GM19468 (cell line): ENCODE results near the gene TM4SF18.

Experiments
- ATAC-seq: cut with Tn5 transposase; IDR thresholded peaks from one replicate; pipeline ENCODE4 v1.9.1; 2021; ENCODE audit warnings: mild to moderate bottlenecking, moderate library complexity, moderate number of reproducible peaks; ENCODE audit not compliant: unreplicated experiment; ENCODE audit errors: extremely low read depth

The TM4SF18 gene

DNA sequence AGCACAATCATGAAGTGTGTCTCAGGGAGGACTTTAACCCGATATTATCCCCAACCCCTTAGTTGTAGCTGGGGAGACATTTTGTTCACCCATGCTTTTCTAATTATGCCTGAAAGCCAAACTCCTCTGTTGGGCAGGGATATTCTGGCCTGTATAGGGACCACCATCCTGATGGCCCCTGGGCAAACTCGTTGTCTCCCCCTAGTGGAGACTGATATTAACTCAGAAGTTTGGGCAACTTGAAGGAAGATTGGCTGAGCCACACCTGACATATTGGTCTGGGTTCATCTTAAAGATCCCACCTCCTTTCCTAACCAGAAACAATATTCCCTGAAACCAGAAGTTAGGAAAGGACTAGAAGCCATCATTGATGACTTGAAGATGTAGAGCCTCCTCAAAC, 42.3 kb downstream of the TM4SF18 start:
- ATAC-seq, result peak; percentile 31

GRCh38 chr3:149288655-149289054, 44.8 kb downstream of the TM4SF18 start:
- ATAC-seq, result no peak

DNA sequence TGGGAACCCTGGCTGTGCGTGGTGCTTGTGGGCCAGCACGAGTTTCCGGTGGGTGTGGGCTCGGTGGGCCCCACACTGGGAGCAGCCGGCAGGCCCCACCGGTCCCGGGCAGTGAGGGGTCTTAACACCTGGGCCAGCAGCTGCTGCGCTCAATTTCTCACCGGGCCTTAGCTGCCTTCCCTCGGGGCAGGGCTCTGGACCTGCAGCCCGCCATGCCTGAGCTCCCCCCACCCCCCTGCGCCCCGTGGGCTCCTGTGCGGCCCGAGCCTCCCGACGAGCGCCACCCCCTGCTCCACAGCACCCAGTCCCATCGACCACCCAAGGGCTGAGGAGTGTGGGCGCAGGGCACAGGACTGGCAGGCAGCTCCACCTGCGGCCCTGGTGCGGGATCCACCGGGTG, 49.4 kb downstream of the TM4SF18 start:
- ATAC-seq, result no peak

- no peak for ATAC-seq
These were observed 50.0 kb downstream of the TM4SF18 start for GRCh38 chr3:149283401-149283800.

DNA sequence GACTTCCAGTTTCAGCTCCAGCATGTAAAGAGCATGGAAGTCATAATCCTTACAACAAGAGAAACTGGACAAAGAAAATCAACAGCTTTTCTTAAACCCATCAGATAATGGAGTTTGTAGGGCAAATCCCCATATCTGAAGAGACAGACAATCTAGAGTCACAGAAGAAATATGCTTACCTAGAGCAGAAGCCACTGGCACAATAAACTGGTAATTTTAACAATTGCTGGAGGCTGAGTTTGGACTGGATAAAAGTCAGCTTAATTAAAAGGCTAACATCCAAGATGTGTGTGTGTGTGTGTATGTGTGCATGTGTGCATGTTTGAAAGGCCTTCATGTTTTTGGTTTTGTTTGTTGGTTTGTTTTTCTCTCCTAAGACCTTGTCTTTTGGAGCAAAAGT, 50.6 kb downstream of the TM4SF18 start:
- ATAC-seq, result no peak

DNA sequence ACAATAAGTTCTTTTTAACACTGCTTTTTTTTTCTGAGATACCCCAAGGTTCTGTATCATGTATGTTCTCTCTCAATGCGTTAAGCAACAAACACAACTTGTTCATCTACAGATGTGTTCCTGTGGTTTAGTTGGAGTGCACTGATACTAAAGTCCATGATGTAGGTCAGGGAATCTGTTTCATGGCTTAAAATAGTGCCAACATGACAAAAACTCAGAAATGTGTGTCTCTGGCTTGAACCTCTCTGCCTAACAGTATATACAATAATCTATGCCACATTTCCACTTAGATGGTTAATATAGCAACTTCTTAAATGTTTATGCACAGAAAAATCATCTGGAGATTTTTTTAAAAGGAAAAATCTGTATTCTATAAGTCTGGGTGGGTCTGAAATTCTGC, 51.1 kb downstream of the TM4SF18 start:
- ATAC-seq, result no peak

DNA sequence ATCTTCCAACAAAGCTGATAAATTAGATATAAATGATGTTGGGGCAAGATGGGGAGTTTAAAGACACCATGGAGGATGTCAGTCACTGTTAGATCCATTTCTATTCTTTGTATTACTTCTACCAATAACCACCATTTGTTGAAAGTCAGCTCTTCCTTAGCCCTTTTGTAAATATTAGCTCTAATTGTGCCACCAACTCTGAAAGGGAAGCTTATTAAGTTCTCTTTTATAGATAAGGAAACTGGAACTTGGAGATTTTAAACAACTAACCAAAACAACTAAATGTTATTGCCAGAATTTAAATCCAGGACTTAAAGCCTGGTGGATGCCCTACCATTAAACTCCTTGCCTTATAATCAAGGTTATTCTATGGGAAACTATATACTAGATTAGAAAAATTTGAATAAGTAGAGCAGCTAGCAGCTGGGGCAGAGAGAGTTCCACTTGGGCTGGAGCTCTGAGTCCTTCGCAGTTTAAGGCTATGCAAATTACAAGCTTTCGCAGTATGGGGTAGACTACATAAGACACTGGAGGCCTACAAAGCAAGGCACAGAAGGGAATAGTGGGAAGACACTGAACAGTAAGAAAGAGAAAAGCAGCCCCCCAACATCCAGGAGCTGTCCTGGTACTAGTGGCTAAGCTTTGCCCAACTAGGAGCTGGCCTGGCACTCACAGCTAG, 52.6 kb downstream of the TM4SF18 start:
- ATAC-seq, result no peak

DNA sequence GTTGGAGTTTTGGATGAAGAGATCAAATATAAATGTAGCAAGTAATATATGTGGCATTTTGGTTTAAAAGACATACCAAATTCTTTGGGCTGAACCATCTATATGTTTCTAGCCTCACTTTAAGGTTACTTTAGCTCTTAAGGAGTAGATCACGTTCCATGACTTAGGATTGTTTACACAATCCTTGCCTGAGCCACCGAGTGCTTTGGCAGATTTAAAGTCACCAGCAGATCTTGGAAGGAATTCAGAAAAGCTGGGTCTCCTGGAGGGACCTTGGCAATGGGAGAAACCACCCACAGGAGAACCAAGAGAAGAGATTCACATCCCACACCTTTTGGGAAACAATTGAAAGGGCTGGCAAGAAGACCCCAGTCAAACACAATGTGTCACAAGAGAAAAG, 54.5 kb downstream of the TM4SF18 start:
- no peak for ATAC-seq

GRCh38 chr3:149277331-149277813, 56.1 kb downstream of the TM4SF18 start:
- no peak for ATAC-seq

DNA sequence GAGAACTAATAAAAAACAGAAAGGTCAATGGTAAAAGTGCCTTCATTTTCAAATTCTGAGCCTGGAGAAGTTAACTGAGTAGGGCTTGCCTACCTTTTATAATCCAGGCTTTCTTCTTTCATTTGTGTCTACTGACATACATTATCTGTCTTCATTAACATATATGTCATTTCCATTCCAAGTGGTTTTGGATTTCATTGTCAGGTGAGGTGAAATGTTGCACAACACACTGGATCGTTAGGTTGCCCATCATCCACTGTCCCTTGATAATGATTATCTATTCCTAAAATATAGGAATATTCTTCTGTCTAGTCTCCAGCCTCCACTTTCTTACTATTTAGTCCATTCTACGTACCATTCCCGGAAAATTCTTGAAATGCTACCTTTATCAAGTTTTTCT, 56.8 kb downstream of the TM4SF18 start:
- ATAC-seq, result no peak

DNA sequence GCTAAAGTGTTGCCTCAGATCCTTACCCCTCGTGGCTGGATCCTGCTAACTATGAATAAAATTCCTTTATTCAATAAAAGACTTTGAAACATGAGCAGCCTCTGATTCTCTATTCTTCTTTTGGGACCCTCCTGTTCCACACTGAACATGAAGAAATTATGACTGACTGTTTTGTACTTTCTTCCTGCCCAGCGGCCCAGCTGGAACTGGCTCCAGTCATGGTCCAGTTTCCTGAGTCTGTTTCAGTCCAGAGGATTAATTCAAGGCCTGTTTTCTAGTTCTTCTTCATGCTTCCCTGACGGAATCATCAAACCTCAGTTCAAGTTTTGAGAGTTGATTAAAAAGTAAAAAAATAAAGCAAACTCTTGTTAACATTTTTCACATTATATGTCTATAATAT, 59.2 kb downstream of the TM4SF18 start:
- ATAC-seq, result no peak

- peak; percentile 66 for ATAC-seq
These were observed 60.2 kb downstream of the TM4SF18 start for GRCh38 chr3:149273096-149273751.

DNA sequence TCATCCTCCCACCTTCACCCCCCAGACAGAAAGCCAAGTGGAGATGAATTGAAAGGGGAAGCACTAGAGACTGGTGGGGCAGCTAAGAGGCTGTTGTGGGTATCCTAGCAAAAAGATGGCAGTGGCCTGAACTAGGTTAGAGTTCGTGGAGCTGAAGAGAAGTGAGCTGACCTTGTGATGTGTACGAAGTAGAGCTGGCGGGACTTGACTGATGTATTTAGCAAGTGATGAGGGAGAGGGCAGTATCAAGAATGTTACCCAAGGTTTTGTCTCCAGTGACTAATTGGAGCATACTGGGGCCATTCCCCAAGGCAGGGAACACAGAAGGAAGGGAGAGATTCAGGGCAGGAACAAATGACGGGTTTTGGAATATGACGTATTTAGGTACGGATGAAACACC, 61.8 kb downstream of the TM4SF18 start:
- ATAC-seq, result no peak

GRCh38 chr3:149270180-149270579, 63.3 kb downstream of the TM4SF18 start:
- no peak for ATAC-seq

- ATAC-seq, result no peak
These were observed 63.7 kb downstream of the TM4SF18 start for GRCh38 chr3:149269687-149270086.
